ENCODE measurements around the gene DNMT1. TPM values are rescaled to one million over a fixed set of nuclear protein-coding genes. Genes with fewer than 3 reads are reported as not detected.

DNMT1 gene
- total RNA-seq, 1 experiment from 2014 or later: 210 TPM

GRCh38 chr19:10112895-10113591, 81.7 kb downstream of the DNMT1 start (continued):
- TF ChIP-seq, protein P1, sequence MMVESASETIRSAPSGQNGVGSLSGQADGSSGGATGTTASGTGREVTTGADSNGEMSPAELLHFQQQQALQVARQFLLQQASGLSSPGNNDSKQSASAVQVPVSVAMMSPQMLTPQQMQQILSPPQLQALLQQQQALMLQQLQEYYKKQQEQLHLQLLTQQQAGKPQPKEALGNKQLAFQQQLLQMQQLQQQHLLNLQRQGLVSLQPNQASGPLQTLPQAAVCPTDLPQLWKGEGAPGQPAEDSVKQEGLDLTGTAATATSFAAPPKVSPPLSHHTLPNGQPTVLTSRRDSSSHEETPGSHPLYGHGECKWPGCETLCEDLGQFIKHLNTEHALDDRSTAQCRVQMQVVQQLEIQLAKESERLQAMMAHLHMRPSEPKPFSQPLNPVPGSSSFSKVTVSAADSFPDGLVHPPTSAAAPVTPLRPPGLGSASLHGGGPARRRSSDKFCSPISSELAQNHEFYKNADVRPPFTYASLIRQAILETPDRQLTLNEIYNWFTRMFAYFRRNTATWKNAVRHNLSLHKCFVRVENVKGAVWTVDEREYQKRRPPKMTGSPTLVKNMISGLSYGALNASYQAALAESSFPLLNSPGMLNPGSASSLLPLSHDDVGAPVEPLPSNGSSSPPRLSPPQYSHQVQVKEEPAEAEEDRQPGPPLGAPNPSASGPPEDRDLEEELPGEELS (CRISPR knock-in tag; IDR thresholded peaks at IDR 0.05): no peak
- TF ChIP-seq ZNF671 (CRISPR knock-in tag; IDR thresholded peaks at IDR 0.05) (no peak; the same call in 1 of the 2 replicates), ESRRA (CRISPR knock-in tag; IDR thresholded peaks at IDR 0.05; ENCODE audit: borderline replicate concordance) (peak; percentile 29; the same call in 1 of the 2 replicates), NR2C2 (CRISPR knock-in tag; IDR thresholded peaks at IDR 0.05) (no peak), MYBL2 (CRISPR knock-in tag; IDR thresholded peaks at IDR 0.05) (no peak), NR1H2 (CRISPR knock-in tag; IDR thresholded peaks at IDR 0.05) (no peak), TCF7 (CRISPR knock-in tag; IDR thresholded peaks at IDR 0.05; ENCODE audit: low read depth) (no peak), ZNF121 (CRISPR knock-in tag; IDR thresholded peaks at IDR 0.05) (no peak), CREB1 (CRISPR knock-in tag; IDR thresholded peaks at IDR 0.05) (no peak), TP53 (CRISPR knock-in tag; IDR thresholded peaks at IDR 0.05) (no peak), FOXK1 (CRISPR knock-in tag; IDR thresholded peaks at IDR 0.05) (no peak), HMGA2 (CRISPR knock-in tag; IDR thresholded peaks at IDR 0.05) (no peak), GABPB1 (CRISPR knock-in tag; IDR thresholded peaks at IDR 0.05) (no peak), ZNF423 (CRISPR knock-in tag; IDR thresholded peaks at IDR 0.05) (no peak), ZNF232 (CRISPR knock-in tag; IDR thresholded peaks at IDR 0.05) (0 out of 2 replicates have a peak, but pooled peaks have one; percentile 37), PRRX2 (CRISPR knock-in tag; IDR thresholded peaks at IDR 0.05) (peak; percentile 80; the same call in 1 of the 2 replicates), ETV6 (CRISPR knock-in tag; IDR thresholded peaks at IDR 0.05) (no peak; the same call in none of the 2 replicates), AFF4 (CRISPR knock-in tag; IDR thresholded peaks at IDR 0.05; ENCODE audit: borderline replicate concordance) (no peak), ZNF396 (CRISPR knock-in tag; IDR thresholded peaks at IDR 0.05; ENCODE audit: borderline replicate concordance) (no peak)
- TF ChIP-seq, protein P2, sequence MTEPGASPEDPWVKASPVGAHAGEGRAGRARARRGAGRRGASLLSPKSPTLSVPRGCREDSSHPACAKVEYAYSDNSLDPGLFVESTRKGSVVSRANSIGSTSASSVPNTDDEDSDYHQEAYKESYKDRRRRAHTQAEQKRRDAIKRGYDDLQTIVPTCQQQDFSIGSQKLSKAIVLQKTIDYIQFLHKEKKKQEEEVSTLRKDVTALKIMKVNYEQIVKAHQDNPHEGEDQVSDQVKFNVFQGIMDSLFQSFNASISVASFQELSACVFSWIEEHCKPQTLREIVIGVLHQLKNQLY (CRISPR knock-in tag; IDR thresholded peaks at IDR 0.05): peak; percentile 61; the same call in 1 of the 2 replicates
- TF ChIP-seq, protein P3, sequence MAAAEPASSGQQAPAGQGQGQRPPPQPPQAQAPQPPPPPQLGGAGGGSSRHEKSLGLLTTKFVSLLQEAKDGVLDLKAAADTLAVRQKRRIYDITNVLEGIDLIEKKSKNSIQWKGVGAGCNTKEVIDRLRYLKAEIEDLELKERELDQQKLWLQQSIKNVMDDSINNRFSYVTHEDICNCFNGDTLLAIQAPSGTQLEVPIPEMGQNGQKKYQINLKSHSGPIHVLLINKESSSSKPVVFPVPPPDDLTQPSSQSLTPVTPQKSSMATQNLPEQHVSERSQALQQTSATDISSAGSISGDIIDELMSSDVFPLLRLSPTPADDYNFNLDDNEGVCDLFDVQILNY (CRISPR knock-in tag; IDR thresholded peaks at IDR 0.05): no peak
- TF ChIP-seq, protein P4, sequence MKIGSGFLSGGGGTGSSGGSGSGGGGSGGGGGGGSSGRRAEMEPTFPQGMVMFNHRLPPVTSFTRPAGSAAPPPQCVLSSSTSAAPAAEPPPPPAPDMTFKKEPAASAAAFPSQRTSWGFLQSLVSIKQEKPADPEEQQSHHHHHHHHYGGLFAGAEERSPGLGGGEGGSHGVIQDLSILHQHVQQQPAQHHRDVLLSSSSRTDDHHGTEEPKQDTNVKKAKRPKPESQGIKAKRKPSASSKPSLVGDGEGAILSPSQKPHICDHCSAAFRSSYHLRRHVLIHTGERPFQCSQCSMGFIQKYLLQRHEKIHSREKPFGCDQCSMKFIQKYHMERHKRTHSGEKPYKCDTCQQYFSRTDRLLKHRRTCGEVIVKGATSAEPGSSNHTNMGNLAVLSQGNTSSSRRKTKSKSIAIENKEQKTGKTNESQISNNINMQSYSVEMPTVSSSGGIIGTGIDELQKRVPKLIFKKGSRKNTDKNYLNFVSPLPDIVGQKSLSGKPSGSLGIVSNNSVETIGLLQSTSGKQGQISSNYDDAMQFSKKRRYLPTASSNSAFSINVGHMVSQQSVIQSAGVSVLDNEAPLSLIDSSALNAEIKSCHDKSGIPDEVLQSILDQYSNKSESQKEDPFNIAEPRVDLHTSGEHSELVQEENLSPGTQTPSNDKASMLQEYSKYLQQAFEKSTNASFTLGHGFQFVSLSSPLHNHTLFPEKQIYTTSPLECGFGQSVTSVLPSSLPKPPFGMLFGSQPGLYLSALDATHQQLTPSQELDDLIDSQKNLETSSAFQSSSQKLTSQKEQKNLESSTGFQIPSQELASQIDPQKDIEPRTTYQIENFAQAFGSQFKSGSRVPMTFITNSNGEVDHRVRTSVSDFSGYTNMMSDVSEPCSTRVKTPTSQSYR (CRISPR knock-in tag; IDR thresholded peaks at IDR 0.05): no peak
- TF ChIP-seq, protein P5, sequence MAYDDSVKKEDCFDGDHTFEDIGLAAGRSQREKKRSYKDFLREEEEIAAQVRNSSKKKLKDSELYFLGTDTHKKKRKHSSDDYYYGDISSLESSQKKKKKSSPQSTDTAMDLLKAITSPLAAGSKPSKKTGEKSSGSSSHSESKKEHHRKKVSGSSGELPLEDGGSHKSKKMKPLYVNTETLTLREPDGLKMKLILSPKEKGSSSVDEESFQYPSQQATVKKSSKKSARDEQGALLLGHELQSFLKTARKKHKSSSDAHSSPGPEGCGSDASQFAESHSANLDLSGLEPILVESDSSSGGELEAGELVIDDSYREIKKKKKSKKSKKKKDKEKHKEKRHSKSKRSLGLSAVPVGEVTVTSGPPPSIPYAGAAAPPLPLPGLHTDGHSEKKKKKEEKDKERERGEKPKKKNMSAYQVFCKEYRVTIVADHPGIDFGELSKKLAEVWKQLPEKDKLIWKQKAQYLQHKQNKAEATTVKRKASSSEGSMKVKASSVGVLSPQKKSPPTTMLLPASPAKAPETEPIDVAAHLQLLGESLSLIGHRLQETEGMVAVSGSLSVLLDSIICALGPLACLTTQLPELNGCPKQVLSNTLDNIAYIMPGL (CRISPR knock-in tag; IDR thresholded peaks at IDR 0.05): 0 out of 2 replicates have a peak, but pooled peaks have one; percentile 47
- TF ChIP-seq, protein P6, sequence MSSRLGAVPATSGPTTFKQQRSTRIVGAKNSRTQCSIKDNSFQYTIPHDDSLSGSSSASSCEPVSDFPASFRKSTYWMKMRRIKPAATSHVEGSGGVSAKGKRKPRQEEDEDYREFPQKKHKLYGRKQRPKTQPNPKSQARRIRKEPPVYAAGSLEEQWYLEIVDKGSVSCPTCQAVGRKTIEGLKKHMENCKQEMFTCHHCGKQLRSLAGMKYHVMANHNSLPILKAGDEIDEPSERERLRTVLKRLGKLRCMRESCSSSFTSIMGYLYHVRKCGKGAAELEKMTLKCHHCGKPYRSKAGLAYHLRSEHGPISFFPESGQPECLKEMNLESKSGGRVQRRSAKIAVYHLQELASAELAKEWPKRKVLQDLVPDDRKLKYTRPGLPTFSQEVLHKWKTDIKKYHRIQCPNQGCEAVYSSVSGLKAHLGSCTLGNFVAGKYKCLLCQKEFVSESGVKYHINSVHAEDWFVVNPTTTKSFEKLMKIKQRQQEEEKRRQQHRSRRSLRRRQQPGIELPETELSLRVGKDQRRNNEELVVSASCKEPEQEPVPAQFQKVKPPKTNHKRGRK (CRISPR knock-in tag; IDR thresholded peaks at IDR 0.05; ENCODE audit: borderline replicate concordance): no peak

All from WTC11 (cell line).